ENCODE results near the gene CYB5B.

CYB5B gene

GRCh38 chr16:69477546-69477945 lies 53.1 kb downstream of the CYB5B start:
- Histone ChIP-seq H3K4me3 (ENCODE audit: low read depth in 1 of 2, low read length in 1 of 2) (no peak overlapping the region), H3K27me3 (peaks cover 33% of the 10 kb centered on the region), H3K4me1 (ENCODE audit: control insufficient read depth in 1 of 2, insufficient read depth in 1 of 2, low read depth in 1 of 2, low read length in 1 of 2) (no peaks in the 10 kb centered on the region), H3K9me3 (no peaks in the 10 kb centered on the region), H3K36me3 (no peaks in the 10 kb centered on the region), H3K27ac (no peak overlapping the region)
- TF ChIP-seq CTCF (IDR thresholded peaks at IDR 0.05) = no peak

- TF ChIP-seq CTCF (IDR thresholded peaks at IDR 0.05) = no peak
- H3K27me3 ChIP-seq = peaks cover 22% of the 10 kb centered on the region
- H3K36me3 ChIP-seq = no peaks in the 10 kb centered on the region
- H3K9me3 ChIP-seq = no peaks in the 10 kb centered on the region
- no peak overlapping the region for H3K4me3 ChIP-seq (ENCODE audit: low read depth in 1 of 2, low read length in 1 of 2)
- no peaks in the 10 kb centered on the region for H3K4me1 ChIP-seq (ENCODE audit: control insufficient read depth in 1 of 2, insufficient read depth in 1 of 2, low read depth in 1 of 2, low read length in 1 of 2)
- H3K27ac ChIP-seq = no peak overlapping the region
These were observed 54.3 kb downstream of the CYB5B start for GRCh38 chr16:69478685-69479084.

GRCh38 chr16:69479775-69480174 lies 55.4 kb downstream of the CYB5B start:
- Histone ChIP-seq H3K4me3 (ENCODE audit: low read depth in 1 of 2, low read length in 1 of 2) (no peak overlapping the region), H3K9me3 (no peaks in the 10 kb centered on the region), H3K27ac (no peak overlapping the region), H3K36me3 (no peaks in the 10 kb centered on the region), H3K4me1 (ENCODE audit: control insufficient read depth in 1 of 2, insufficient read depth in 1 of 2, low read depth in 1 of 2, low read length in 1 of 2) (no peaks in the 10 kb centered on the region), H3K27me3 (peaks cover 23% of the 10 kb centered on the region)
- no peak for TF ChIP-seq CTCF (IDR thresholded peaks at IDR 0.05)

GRCh38 chr16:69481901-69482341 lies 57.5 kb downstream of the CYB5B start:
- TF ChIP-seq CTCF (IDR thresholded peaks at IDR 0.05) = no peak
- Histone ChIP-seq H3K4me1 (ENCODE audit: control insufficient read depth in 1 of 2, insufficient read depth in 1 of 2, low read depth in 1 of 2, low read length in 1 of 2) (no peaks in the 10 kb centered on the region), H3K27ac (no peak overlapping the region)

GRCh38 chr16:69482410-69482991 lies 58.1 kb downstream of the CYB5B start:
- no peaks in the 10 kb centered on the region for H3K4me1 ChIP-seq (ENCODE audit: control insufficient read depth in 1 of 2, insufficient read depth in 1 of 2, low read depth in 1 of 2, low read length in 1 of 2)
- H3K36me3 ChIP-seq = no peaks in the 10 kb centered on the region
- H3K27me3 ChIP-seq = peaks cover 18% of the 10 kb centered on the region
- no peaks in the 10 kb centered on the region for H3K9me3 ChIP-seq
- TF ChIP-seq CTCF (IDR thresholded peaks at IDR 0.05) = no peak
- H3K27ac ChIP-seq = no peak overlapping the region
- no peak overlapping the region for H3K4me3 ChIP-seq (ENCODE audit: low read depth in 1 of 2, low read length in 1 of 2)

More at GRCh38 chr16:69481901-69482341, 57.5 kb downstream of the CYB5B start:
- H3K27me3 ChIP-seq = peaks cover 24% of the 10 kb centered on the region
- H3K4me3 ChIP-seq (ENCODE audit: low read depth in 1 of 2, low read length in 1 of 2) = no peak overlapping the region
- H3K36me3 ChIP-seq = no peaks in the 10 kb centered on the region
- no peaks in the 10 kb centered on the region for H3K9me3 ChIP-seq
